HL-60 (cell line): Measurements from ENCODE around the gene TRIM22.

ENCODE experiments used
- POLR2AphosphoS5 ChIP-seq: IDR thresholded peaks from 2 replicates; pipeline ENCODE4 v1.6.1; 2012; ENCODE audit warnings: low read depth
- TF ChIP-seq, protein P1 (sequence below): IDR thresholded peaks from one replicate; pipeline ENCODE4 v1.5.1; 2011; ENCODE audit warnings: low read length, control low read depth, inconsistent platforms; ENCODE audit not compliant: insufficient read depth

DNA sequence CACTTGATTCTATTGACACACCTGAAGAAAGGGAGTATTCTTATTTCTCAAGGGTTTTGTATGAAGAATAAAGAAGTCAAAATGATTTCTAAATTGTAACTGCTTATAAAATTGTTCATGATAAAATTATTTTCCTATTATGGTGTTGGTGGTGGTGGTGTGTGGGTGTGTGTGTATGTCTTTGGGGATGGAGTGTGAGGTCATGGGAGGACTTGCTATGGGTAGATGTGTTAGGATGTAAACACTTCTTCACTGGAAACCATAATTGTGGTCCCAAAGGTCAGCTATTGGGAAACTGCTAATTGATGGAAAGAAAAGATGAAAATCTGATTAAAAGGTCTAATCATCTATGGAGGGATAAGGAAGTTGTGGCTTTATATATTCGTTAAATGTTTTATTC lies 5.1 kb downstream of the TRIM22 start:
- TF ChIP-seq, protein P1, sequence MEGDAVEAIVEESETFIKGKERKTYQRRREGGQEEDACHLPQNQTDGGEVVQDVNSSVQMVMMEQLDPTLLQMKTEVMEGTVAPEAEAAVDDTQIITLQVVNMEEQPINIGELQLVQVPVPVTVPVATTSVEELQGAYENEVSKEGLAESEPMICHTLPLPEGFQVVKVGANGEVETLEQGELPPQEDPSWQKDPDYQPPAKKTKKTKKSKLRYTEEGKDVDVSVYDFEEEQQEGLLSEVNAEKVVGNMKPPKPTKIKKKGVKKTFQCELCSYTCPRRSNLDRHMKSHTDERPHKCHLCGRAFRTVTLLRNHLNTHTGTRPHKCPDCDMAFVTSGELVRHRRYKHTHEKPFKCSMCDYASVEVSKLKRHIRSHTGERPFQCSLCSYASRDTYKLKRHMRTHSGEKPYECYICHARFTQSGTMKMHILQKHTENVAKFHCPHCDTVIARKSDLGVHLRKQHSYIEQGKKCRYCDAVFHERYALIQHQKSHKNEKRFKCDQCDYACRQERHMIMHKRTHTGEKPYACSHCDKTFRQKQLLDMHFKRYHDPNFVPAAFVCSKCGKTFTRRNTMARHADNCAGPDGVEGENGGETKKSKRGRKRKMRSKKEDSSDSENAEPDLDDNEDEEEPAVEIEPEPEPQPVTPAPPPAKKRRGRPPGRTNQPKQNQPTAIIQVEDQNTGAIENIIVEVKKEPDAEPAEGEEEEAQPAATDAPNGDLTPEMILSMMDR = no peak
- no peak for TF ChIP-seq POLR2AphosphoS5
